ENCODE results near the gene PIGH. TPM values are rescaled to one million over a fixed set of nuclear protein-coding genes. Genes with fewer than 3 reads are reported as not detected.
"Not testable (repeated sequence)": the region's sequence is repeated elsewhere in the genome, so short reads cannot be mapped to it uniquely, and the experiment has no call there.

The PIGH gene
- total RNA-seq, 1 donor from 2014 or later, result 11.4 TPM

DNA sequence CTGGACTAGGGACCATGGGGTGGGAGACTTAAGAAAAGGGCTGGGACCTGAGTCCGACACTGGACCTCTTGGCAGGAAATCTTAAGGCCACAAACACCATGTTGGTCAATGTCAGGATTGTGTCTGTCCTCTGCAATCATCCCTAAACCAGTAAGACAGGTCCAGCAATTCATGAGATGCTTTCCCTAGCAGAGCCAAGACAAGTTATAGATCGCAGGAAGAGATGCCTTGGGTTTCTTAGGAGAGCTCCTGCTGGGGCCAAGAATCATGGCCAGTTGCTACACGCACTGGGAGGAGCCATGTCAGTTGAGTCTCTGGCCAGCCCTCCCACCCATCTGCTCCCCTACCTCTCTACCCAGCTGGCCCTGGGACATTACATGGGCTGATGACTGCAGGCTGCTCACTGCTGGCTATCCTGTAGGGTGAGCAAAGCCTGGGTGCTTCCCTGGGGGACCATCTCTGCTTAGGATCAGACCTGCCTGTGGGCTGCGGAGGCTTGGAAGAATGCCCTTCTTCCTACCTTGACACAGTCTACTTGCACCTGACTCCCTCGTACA is 52.8 kb downstream of the PIGH start:
- TF ChIP-seq, protein P1, sequence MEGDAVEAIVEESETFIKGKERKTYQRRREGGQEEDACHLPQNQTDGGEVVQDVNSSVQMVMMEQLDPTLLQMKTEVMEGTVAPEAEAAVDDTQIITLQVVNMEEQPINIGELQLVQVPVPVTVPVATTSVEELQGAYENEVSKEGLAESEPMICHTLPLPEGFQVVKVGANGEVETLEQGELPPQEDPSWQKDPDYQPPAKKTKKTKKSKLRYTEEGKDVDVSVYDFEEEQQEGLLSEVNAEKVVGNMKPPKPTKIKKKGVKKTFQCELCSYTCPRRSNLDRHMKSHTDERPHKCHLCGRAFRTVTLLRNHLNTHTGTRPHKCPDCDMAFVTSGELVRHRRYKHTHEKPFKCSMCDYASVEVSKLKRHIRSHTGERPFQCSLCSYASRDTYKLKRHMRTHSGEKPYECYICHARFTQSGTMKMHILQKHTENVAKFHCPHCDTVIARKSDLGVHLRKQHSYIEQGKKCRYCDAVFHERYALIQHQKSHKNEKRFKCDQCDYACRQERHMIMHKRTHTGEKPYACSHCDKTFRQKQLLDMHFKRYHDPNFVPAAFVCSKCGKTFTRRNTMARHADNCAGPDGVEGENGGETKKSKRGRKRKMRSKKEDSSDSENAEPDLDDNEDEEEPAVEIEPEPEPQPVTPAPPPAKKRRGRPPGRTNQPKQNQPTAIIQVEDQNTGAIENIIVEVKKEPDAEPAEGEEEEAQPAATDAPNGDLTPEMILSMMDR (IDR thresholded peaks at IDR 0.05; ENCODE audit: unreplicated experiment), result no peak
- Mint-ChIP-seq H3K9me3 (peaks cover 19% of the 10 kb centered on the region), H3K36me3 (peaks cover 24% of the 10 kb centered on the region), H3K27me3 (ENCODE audit: low read depth) (no peaks in the 10 kb centered on the region), H3K4me3 (no peak overlapping the region), H3K27ac (no peak overlapping the region), H3K4me1 (no peaks in the 10 kb centered on the region)
- no peak for DNase-seq (ENCODE audit: low spot score in 2 of 2, unreplicated experiment in 2 of 2)

DNA sequence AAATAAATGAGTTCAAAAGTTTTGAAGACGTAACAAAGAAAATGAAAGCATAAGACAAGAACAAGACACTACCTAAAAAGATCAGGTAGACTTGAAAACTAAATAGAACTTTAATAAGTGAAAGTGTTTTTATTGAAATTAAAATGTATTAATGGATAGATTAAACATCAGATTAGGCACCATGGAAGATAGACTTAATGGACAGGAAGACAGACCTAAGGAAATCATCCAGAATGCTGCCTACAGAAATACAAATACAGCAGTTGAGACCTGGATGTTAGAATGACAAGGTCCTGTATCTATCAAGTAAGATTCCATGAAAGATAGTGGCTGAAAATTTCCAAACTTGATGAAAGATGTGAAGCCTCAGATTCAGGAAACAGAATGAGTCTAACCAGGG is 55.5 kb downstream of the PIGH start:
- no peaks in the 10 kb centered on the region for H3K27me3 Mint-ChIP-seq (ENCODE audit: low read depth)
- TF ChIP-seq, protein P1 (IDR thresholded peaks at IDR 0.05; ENCODE audit: unreplicated experiment), result no peak
- H3K9me3 Mint-ChIP-seq, result peaks cover 19% of the 10 kb centered on the region
- no peak overlapping the region for H3K27ac Mint-ChIP-seq
- no peak overlapping the region for H3K4me3 Mint-ChIP-seq
- H3K36me3 Mint-ChIP-seq, result peaks cover 24% of the 10 kb centered on the region
- peaks cover 10% of the 10 kb centered on the region for H3K4me1 Mint-ChIP-seq
- no peak for DNase-seq (ENCODE audit: low spot score in 2 of 2, unreplicated experiment in 2 of 2)

DNA sequence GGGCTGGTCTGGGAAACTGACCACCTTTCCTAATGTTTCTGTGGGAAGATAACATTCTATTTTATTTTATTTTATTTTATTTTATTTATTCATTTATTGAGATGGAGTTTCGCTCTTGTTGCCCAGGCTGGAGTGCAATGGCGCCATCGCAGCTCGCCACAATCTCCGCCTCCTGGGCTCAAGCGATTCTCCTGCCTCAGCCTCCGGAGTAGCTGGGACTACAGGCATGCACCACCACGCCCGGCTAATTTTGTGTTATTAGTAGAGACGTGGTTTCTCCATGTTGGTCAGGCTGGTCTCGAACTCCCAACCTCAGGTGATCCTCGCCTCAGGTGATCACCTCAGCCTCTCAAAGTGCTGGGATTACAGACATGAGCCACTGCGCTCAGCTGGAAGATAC is 57.4 kb downstream of the PIGH start:
- H3K4me3 Mint-ChIP-seq; H3K27ac Mint-ChIP-seq; H3K27me3 Mint-ChIP-seq (ENCODE audit: low read depth); DNase-seq (ENCODE audit: low spot score in 2 of 2, unreplicated experiment in 2 of 2); H3K4me1 Mint-ChIP-seq: not testable (repeated sequence)
- Mint-ChIP-seq H3K9me3 (peaks cover 19% of the 10 kb centered on the region), H3K36me3 (peaks cover 24% of the 10 kb centered on the region)

DNA sequence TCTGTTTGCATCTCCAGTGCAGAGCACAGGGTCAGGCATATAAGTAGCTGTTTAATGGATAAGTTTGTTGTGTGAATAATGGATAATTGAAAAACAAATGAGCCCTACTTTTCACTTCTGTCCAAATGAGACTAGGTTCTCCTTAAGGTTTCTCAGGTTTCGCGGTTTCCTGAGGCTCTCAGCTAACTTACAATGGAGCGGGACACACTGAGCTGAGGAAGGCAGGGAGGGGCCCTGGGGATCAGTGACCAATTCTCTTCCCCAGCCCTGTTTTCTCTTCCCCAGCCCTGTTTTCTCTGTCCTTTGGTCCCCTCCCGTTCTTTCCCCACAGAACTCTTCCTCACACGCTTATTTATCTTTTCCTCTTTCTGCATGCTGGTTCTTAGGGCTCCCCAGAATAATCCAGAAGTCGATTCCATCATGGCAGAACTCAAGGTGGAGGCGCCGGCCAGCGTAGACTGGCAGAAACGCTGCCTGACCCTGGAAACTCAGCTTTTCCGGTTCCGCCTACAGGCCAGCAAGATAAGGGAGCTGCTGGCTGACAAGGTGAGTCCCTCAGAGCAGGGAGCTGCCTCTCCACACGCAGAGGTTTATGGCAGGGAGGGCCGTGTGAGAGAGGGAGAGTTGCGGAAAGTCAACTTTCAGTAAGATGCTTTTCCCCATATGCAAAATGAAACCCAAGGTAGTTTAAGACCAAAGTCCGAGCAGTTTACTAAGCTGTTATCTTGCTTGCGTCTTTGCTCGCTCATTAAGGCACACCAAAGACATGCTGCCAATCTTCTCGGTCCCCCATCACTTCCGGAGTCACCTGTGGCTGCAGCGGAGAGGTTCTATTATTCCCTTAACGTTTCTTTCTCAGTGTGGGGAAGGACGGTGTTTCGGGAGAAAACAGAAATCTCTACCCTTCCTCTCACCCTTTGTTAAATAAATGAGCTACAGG is 58.4 kb downstream of the PIGH start:
- Mint-ChIP-seq H3K4me1 (peaks cover 10% of the 10 kb centered on the region), H3K9me3 (peaks cover 19% of the 10 kb centered on the region), H3K4me3 (peak overlapping the region; percentile 52), H3K27me3 (ENCODE audit: low read depth) (no peaks in the 10 kb centered on the region), H3K27ac (peak overlapping the region; percentile 35), H3K36me3 (peaks cover 24% of the 10 kb centered on the region)
- TF ChIP-seq, protein P1 (IDR thresholded peaks at IDR 0.05; ENCODE audit: unreplicated experiment), result no peak
- DNase-seq (ENCODE audit: low spot score in 2 of 2, unreplicated experiment in 2 of 2), result no peak

Other genes with a start within 250 kb of the PIGH start
- 41.7 to 45.2 TPM (median 41.9 TPM) in 3 replicates for gene ATP6V1D, start 240.5 kb downstream of the PIGH start, total RNA-seq
- 52.6 to 55.4 TPM (median 54.7 TPM) in 3 replicates for gene EIF2S1, start 239.9 kb downstream of the PIGH start, total RNA-seq
- gene PLEK2, start 188.1 kb downstream of the PIGH start, total RNA-seq, result 0.95 TPM in 1 of 3 replicates, not detected in the others
- 0.41 to 0.83 TPM (median 0.66 TPM) in 3 replicates for gene TMEM229B, start 111.5 kb downstream of the PIGH start, total RNA-seq
- gene PLEKHH1, start 67.0 kb downstream of the PIGH start, total RNA-seq, result 20.5 to 21.4 TPM (median 21.0 TPM) in 3 replicates
- 2.5 to 4.5 TPM (median 2.9 TPM) in 3 replicates for gene ARG2, start 19.7 kb upstream of the PIGH start, total RNA-seq
- 75.7 to 95.0 TPM (median 88.9 TPM) in 3 replicates for gene VTI1B, start 74.4 kb upstream of the PIGH start, total RNA-seq
- 55.3 to 56.1 TPM (median 55.6 TPM) in 3 replicates for gene RDH11, start 95.5 kb upstream of the PIGH start, total RNA-seq
- gene RDH12, start 101.6 kb upstream of the PIGH start, total RNA-seq, result not detected in 3 replicates
- 31.3 to 36.1 TPM (median 32.9 TPM) in 3 replicates for gene ZFYVE26, start 216.3 kb upstream of the PIGH start, total RNA-seq
- gene RAD51B, start 219.5 kb upstream of the PIGH start, total RNA-seq, result 34.7 to 38.5 TPM (median 34.8 TPM) in 3 replicates

Data from mesothelial cell of epicardium (in vitro differentiated cells).